Measurements from ENCODE around the gene CCDC51. TPM values are rescaled to one million over a fixed set of nuclear protein-coding genes. Genes with fewer than 3 reads are reported as not detected.

The CCDC51 gene
- total and polyA plus RNA-seq, 2 of the 13 experiments (the other 11 are each of a cell fraction or from before 2014, with no cell fraction given), result 18.1 to 29.4 TPM

DNA sequence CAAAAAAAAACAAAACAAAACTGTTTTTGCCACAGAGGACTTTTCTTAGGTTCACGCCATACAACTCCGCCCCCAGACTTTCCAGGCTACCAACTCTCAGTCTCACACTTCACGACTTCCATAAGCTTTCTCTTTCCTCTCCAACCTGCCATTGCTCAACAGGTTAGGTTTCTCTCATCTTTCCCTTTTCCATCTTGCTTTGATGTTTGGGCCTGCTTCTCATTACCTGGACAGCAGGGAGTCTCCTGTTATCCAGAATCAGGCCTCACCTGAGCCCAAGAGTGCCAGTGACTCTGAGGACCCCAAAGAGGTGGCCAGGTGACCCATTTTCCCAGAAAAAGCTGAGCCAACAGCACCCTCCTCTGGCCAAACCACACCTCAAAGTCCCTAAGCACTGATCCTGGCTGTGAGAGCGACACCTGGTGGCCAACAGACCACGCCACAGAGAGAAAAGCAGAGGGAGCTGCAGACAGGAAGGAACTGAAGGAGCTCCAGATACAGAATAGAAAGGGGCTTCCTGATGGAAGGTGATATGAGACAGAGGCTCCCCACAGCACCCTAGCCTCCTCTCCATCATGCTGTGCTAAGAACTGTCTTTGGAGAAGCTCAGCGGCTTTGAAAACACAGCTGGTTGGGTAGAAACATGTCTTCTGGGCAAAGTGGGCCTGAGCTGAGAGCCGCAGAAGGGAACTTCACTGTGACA lies 4.0 kb downstream of the CCDC51 start (continued):
- TF ChIP-seq, protein P1, sequence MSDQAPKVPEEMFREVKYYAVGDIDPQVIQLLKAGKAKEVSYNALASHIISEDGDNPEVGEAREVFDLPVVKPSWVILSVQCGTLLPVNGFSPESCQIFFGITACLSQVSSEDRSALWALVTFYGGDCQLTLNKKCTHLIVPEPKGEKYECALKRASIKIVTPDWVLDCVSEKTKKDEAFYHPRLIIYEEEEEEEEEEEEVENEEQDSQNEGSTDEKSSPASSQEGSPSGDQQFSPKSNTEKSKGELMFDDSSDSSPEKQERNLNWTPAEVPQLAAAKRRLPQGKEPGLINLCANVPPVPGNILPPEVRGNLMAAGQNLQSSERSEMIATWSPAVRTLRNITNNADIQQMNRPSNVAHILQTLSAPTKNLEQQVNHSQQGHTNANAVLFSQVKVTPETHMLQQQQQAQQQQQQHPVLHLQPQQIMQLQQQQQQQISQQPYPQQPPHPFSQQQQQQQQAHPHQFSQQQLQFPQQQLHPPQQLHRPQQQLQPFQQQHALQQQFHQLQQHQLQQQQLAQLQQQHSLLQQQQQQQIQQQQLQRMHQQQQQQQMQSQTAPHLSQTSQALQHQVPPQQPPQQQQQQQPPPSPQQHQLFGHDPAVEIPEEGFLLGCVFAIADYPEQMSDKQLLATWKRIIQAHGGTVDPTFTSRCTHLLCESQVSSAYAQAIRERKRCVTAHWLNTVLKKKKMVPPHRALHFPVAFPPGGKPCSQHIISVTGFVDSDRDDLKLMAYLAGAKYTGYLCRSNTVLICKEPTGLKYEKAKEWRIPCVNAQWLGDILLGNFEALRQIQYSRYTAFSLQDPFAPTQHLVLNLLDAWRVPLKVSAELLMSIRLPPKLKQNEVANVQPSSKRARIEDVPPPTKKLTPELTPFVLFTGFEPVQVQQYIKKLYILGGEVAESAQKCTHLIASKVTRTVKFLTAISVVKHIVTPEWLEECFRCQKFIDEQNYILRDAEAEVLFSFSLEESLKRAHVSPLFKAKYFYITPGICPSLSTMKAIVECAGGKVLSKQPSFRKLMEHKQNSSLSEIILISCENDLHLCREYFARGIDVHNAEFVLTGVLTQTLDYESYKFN (CRISPR knock-in tag; conservative IDR thresholded peaks at IDR 0.05), result peak; percentile 31; the same call in 1 of the 2 replicates
- TF ChIP-seq ZNF775 (CRISPR knock-in tag; IDR thresholded peaks at IDR 0.05; ENCODE audit: borderline replicate concordance) (no peak), SATB2 (CRISPR knock-in tag; IDR thresholded peaks at IDR 0.05) (no peak), TEF (CRISPR knock-in tag; IDR thresholded peaks at IDR 0.05) (no peak), ZNF563 (CRISPR knock-in tag; IDR thresholded peaks at IDR 0.05) (no peak; the same call in 1 of the 2 replicates), ATRX (CRISPR knock-in tag; IDR thresholded peaks at IDR 0.05; ENCODE audit: borderline replicate concordance) (no peak), ZFX (CRISPR knock-in tag; IDR thresholded peaks at IDR 0.05; ENCODE audit: low read depth) (peak; percentile 50; the same call in 1 of the 2 replicates), HMG20A (CRISPR knock-in tag; IDR thresholded peaks at IDR 0.05; ENCODE audit: borderline replicate concordance) (no peak), PRPF4 (IDR thresholded peaks at IDR 0.05; ENCODE audit: low read depth, low read length, poor library complexity, severe bottlenecking) (no peak), HOXA9 (CRISPR knock-in tag; IDR thresholded peaks at IDR 0.05; ENCODE audit: borderline replicate concordance) (no peak), SNRNP70 (IDR thresholded peaks at IDR 0.05; ENCODE audit: low read depth, low read length) (no peak), KLF11 (CRISPR knock-in tag; IDR thresholded peaks at IDR 0.05) (no peak), REPIN1 (CRISPR knock-in tag; IDR thresholded peaks at IDR 0.05; ENCODE audit: borderline replicate concordance, low read depth) (peak; percentile 43; the same call in 1 of the 2 replicates), SMC3 (IDR thresholded peaks at IDR 0.05; ENCODE audit: low read length) (peak; percentile 100), ZNF878 (CRISPR knock-in tag; IDR thresholded peaks at IDR 0.05) (no peak), ZNF253 (CRISPR knock-in tag; IDR thresholded peaks at IDR 0.05; ENCODE audit: borderline replicate concordance) (no peak), TBX2 (CRISPR knock-in tag; IDR thresholded peaks at IDR 0.05; ENCODE audit: borderline replicate concordance) (no peak), ZNF580 (CRISPR knock-in tag; IDR thresholded peaks at IDR 0.05; ENCODE audit: borderline replicate concordance, low read depth) (peak; percentile 73; the same call in 1 of the 2 replicates), ZSCAN25 (CRISPR knock-in tag; IDR thresholded peaks at IDR 0.05) (0 out of 2 replicates have a peak, but pooled peaks have one; percentile 25), ZMYM2 (CRISPR knock-in tag; IDR thresholded peaks at IDR 0.05) (no peak), ZZZ3 (CRISPR knock-in tag; IDR thresholded peaks at IDR 0.05; ENCODE audit: borderline replicate concordance) (no peak), ZNF598 (CRISPR knock-in tag; IDR thresholded peaks at IDR 0.05; ENCODE audit: borderline replicate concordance) (peak; percentile 73; the same call in 1 of the 2 replicates), ZNF841 (CRISPR knock-in tag; IDR thresholded peaks at IDR 0.05; ENCODE audit: borderline replicate concordance) (no peak), ZBTB7A (CRISPR knock-in tag; IDR thresholded peaks at IDR 0.05) (no peak; the same call in 1 of the 2 replicates)
- TF ChIP-seq, protein P2, sequence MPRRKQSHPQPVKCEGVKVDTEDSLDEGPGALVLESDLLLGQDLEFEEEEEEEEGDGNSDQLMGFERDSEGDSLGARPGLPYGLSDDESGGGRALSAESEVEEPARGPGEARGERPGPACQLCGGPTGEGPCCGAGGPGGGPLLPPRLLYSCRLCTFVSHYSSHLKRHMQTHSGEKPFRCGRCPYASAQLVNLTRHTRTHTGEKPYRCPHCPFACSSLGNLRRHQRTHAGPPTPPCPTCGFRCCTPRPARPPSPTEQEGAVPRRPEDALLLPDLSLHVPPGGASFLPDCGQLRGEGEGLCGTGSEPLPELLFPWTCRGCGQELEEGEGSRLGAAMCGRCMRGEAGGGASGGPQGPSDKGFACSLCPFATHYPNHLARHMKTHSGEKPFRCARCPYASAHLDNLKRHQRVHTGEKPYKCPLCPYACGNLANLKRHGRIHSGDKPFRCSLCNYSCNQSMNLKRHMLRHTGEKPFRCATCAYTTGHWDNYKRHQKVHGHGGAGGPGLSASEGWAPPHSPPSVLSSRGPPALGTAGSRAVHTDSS (CRISPR knock-in tag; conservative IDR thresholded peaks at IDR 0.05), result no peak

Measured in HepG2 (cell line).